CD4-positive, alpha-beta T cell (primary cell): ENCODE data around the gene LTBP4. TPM values are rescaled to one million over a fixed set of nuclear protein-coding genes. Genes with fewer than 3 reads are reported as not detected.
"Not testable (repeated sequence)": the region's sequence is repeated elsewhere in the genome, so short reads cannot be mapped to it uniquely, and the experiment has no call there.

ENCODE experiments used
- ATAC-seq: fragments of 200-7000 bp; cut with Tn5 transposase; one replicate; pipeline ENCODE4 v1.10.0; 2022; ENCODE audit warnings: mild to moderate bottlenecking; ENCODE audit not compliant: poor library complexity
- CTCF ChIA-PET: fragments of 350-600 bp; sonication (Branson Sonifier 250); formaldehyde crosslinking; loops from one replicate; lab custom pipeline; 2021; ENCODE audit warnings: antibody characterized with exemption, inconsistent platforms; lab: Charles Lee
- POLR2A ChIA-PET: fragments of 350-600 bp; sonication (Branson Sonifier 250); formaldehyde crosslinking; loops from one replicate; lab custom pipeline; 2021; ENCODE audit warnings: antibody characterized with exemption, inconsistent platforms; lab: Charles Lee
- DNase-seq, 14 experiments: peaks; one replicate each; pipeline ENCODE4 v3.0.0-alpha.2; 2013 to 2020; ENCODE audit warnings: mixed read lengths in 2 of 14
- H3K27ac ChIP-seq, 2 donors: one replicate each; pipeline versions ENCODE4 v1.5.1 to v1.7.0; 2013; ENCODE audit warnings: low read length in 2 of 2, low read depth in 1 of 2, mild to moderate bottlenecking in 1 of 2
- H3K27me3 ChIP-seq, 2 experiments: 1 replicate in 1 of 2; 2 replicates in 1 of 2; pipeline versions ENCODE4 v1.6.1 to v1.7.0; 2013; ENCODE audit warnings: low read length in 2 of 2, control low read depth in 1 of 2, mild to moderate bottlenecking in 1 of 2, moderate library complexity in 1 of 2; ENCODE audit not compliant: insufficient read depth in 2 of 2, control insufficient read depth in 1 of 2
- H3K36me3 ChIP-seq: one replicate; pipeline ENCODE4 v1.6.1; 2013; ENCODE audit warnings: low read length, control low read depth; ENCODE audit not compliant: insufficient read depth
- H3K4me1 ChIP-seq: one replicate; pipeline ENCODE4 v1.6.1; 2013; ENCODE audit warnings: low read length, control low read depth; ENCODE audit not compliant: insufficient read depth
- H3K4me3 ChIP-seq: one replicate; pipeline ENCODE4 v1.5.1; 2013; ENCODE audit warnings: mild to moderate bottlenecking, low read length, moderate library complexity
- H3K9me3 ChIP-seq, 2 experiments: 1 replicate in 1 of 2; 2 replicates in 1 of 2; pipeline versions ENCODE4 v1.6.1 to v1.7.0; 2013; ENCODE audit warnings: low read length in 2 of 2, mild to moderate bottlenecking in 2 of 2, control low read depth in 1 of 2, moderate library complexity in 1 of 2; ENCODE audit not compliant: control insufficient read depth in 1 of 2, insufficient read depth in 1 of 2
- H3K27ac Mint-ChIP-seq: one replicate; pipeline ENCODE4 v1.8.0; 2020; ENCODE audit warnings: mixed read lengths
- H3K27me3 Mint-ChIP-seq: one replicate; pipeline ENCODE4 v1.8.0; 2021; ENCODE audit warnings: mixed read lengths
- H3K36me3 Mint-ChIP-seq: one replicate; pipeline ENCODE4 v1.8.0; 2021; ENCODE audit warnings: low read depth, mixed read lengths
- H3K4me1 Mint-ChIP-seq: one replicate; pipeline ENCODE4 v1.8.0; 2021; ENCODE audit warnings: low read depth, mixed read lengths
- H3K4me3 Mint-ChIP-seq: one replicate; pipeline ENCODE4 v1.8.0; 2020; ENCODE audit warnings: mild to moderate bottlenecking, mixed read lengths
- H3K9me3 Mint-ChIP-seq: one replicate; pipeline ENCODE4 v1.8.0; 2020; ENCODE audit warnings: mixed read lengths
- intact Hi-C, 2 experiments: fragments of 100-400 bp; cut with DNase I in 1 of 2; cut with micrococcal nuclease in 1 of 2; formaldehyde crosslinking; loops; one replicate each; pipeline versions ENCODE4 v1.15.1 to v1.9.0; 2023 to 2025; cut with DNase I, micrococcal nuclease
- total RNA-seq, 174 experiments: library from RNA in 2 of 174; stranded (reverse) in 2 of 174; gene quantifications; one replicate each; pipeline ENCODE4 v1.2.3 and lab custom pipeline; 2021 to 2026
- TF ChIP-seq, protein P1 (sequence below): fragments of 200-600 bp; IDR thresholded peaks from one replicate; pipeline ENCODE4 v1.8.0; 2022; ENCODE audit warnings: antibody characterized with exemption, mild to moderate bottlenecking

The LTBP4 gene
- total RNA-seq, 2 experiments from 2014 or later = 116 to 134 TPM

DNA sequence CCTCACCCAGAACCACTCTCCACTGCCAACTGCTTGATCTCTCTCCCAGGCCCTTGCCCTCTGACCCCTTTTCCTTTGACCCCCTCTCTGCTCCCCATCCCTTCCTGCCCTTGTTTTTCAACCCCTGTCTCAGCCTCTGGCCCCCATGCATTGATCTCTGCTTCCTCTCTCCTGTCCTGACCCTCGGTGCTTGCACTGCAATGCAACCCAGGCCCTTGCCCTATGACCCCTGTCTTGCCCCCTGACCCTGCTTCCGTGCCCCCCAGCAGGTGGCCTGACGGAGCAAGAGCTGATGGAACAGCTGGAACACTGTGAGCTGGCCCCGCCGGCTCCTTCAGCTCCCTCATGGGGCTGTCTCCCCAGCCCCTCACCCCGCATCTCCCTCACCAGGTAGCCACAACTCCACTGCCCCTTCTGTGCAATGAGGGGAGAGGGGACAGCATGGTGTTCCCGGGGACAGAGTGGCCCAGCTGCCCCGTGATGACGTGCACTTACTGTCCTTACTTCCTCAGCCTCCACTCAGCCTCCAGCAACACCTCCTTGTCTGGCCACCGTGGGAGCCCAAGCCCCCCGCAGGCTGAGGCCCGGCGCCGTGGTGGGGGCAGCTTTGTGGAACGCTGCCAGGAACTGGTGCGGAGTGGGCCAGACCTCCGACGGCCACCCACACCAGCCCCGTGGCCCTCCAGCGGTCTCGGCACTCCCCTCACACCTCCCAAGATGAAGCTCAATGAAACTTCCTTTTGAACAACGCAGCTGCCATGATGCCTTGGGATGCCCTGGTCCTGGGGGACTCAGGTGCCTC lies 10.5 kb upstream of the LTBP4 start:
- Mint-ChIP-seq H3K36me3 (peaks cover 47% of the 10 kb centered on the region), H3K27me3 (peaks cover 7% of the 10 kb centered on the region), H3K4me3 (no peak overlapping the region), H3K9me3 (no peaks in the 10 kb centered on the region), H3K27ac (no peak overlapping the region), H3K4me1 (peaks cover 13% of the 10 kb centered on the region)
- DNase-seq (no peak), ATAC-seq (no peak)
- H3K4me1 ChIP-seq = peaks cover 11% of the 10 kb centered on the region
- no peaks in the 10 kb centered on the region for H3K9me3 ChIP-seq
- H3K4me3 ChIP-seq = no peak overlapping the region
- no peak overlapping the region for H3K27ac ChIP-seq
- peaks cover 39% of the 10 kb centered on the region for H3K36me3 ChIP-seq
- POLR2A ChIA-PET = no interaction called here
- CTCF ChIA-PET = no interaction called here
- TF ChIP-seq, protein P1, sequence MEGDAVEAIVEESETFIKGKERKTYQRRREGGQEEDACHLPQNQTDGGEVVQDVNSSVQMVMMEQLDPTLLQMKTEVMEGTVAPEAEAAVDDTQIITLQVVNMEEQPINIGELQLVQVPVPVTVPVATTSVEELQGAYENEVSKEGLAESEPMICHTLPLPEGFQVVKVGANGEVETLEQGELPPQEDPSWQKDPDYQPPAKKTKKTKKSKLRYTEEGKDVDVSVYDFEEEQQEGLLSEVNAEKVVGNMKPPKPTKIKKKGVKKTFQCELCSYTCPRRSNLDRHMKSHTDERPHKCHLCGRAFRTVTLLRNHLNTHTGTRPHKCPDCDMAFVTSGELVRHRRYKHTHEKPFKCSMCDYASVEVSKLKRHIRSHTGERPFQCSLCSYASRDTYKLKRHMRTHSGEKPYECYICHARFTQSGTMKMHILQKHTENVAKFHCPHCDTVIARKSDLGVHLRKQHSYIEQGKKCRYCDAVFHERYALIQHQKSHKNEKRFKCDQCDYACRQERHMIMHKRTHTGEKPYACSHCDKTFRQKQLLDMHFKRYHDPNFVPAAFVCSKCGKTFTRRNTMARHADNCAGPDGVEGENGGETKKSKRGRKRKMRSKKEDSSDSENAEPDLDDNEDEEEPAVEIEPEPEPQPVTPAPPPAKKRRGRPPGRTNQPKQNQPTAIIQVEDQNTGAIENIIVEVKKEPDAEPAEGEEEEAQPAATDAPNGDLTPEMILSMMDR = no peak
- intact Hi-C loops = no loop called here
- H3K27me3 ChIP-seq = no peaks in the 10 kb centered on the region

DNA sequence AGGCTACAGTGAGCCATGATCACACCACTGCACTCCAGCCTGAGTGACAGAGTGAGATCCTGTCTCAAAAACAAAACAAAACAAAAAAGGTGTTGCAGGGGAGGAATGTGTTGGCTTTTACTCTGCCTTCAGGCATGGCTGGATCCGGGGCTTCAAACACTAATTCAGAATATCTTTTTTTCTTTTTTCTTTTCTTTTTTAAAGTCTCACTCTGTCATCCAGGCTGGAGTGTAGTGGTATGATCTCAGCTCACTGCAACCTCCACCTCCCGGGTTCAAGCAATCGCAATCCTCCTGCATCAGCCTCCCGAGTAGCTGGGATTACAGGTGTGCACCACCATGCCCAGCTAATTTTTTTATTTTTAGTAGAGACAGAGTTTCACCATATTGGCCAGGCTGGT lies 9.4 kb upstream of the LTBP4 start:
- peaks cover 12% of the 10 kb centered on the region for H3K27me3 Mint-ChIP-seq
- H3K27ac ChIP-seq, H3K9me3 ChIP-seq, H3K4me3 ChIP-seq, H3K27me3 ChIP-seq, CTCF ChIA-PET, DNase-seq, H3K27ac Mint-ChIP-seq, ATAC-seq, intact Hi-C loops, H3K9me3 Mint-ChIP-seq, H3K4me3 Mint-ChIP-seq: not testable (repeated sequence)
- POLR2A ChIA-PET = interaction anchor here (0.8 kb wide), 1 partner anchor 416 kb away, joined by 3 read pairs; no protein-coding TSS in a partner anchor
- peaks cover 37% of the 10 kb centered on the region for H3K36me3 Mint-ChIP-seq
- Histone ChIP-seq H3K36me3 (peaks cover 32% of the 10 kb centered on the region), H3K4me1 (peaks cover 14% of the 10 kb centered on the region)
- H3K4me1 Mint-ChIP-seq = peaks cover 13% of the 10 kb centered on the region

DNA sequence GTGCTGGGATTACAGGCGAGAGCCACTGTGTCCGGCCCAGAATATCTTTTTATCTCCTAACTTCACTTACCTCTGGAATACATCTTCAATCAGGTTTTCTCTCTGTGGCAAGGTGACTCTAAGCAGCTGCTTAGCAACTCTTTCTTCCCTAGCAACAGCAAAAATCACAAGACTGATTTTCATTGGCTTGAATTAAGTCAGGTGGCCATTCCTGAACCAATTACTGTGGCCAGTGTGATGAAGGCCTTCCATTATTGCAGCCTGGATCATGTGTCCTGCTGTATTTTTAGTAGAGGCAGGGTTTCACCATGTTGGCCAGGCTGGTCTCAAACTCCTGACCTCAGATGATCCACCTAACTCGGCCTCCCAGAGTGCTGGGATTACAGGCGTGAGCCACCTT lies 9.0 kb upstream of the LTBP4 start:
- H3K27ac ChIP-seq = no peak overlapping the region
- peaks cover 0 to 4% of the 10 kb centered on the region in 2 experiments for H3K9me3 ChIP-seq
- peaks cover 17% of the 10 kb centered on the region for H3K4me1 ChIP-seq
- POLR2A ChIA-PET = interaction anchor here (0.8 kb wide), 1 partner anchor 416 kb away, joined by 3 read pairs; no protein-coding TSS in a partner anchor
- DNase-seq (peak in 3 of 14 experiments; percentile 61 to 67 (median 64)), ATAC-seq (peak; percentile 80)
- intact Hi-C loops = no loop called here
- Mint-ChIP-seq H3K27ac (no peak overlapping the region), H3K9me3 (no peaks in the 10 kb centered on the region), H3K27me3 (peaks cover 12% of the 10 kb centered on the region), H3K4me1 (peaks cover 13% of the 10 kb centered on the region), H3K36me3 (peaks cover 32% of the 10 kb centered on the region), H3K4me3 (no peak overlapping the region)
- H3K27me3 ChIP-seq = peaks cover 5 to 9% of the 10 kb centered on the region in 2 experiments
- CTCF ChIA-PET = no interaction called here
- H3K4me3 ChIP-seq = no peak overlapping the region
- H3K36me3 ChIP-seq = peaks cover 27% of the 10 kb centered on the region
- TF ChIP-seq, protein P1 = no peak
